ENCODE data around the gene SLC13A4.

SLC13A4 gene

DNA sequence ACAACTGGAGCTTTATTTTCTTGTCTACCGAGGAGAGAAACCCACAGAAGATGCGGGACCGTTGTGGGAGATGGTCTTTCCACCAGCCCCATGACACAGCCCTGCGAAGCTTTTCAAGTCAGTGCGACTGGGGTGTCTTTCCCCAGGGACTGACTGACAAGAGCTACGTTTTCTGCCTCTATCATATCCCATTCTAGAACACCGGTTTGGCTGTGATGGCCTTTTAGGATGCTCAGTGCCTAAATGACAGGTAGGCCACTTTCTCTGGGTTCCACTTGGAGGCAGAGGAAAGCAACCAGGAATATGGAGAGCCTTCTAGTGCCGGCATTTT is 16.9 kb downstream of the SLC13A4 start:
- TF ChIP-seq TAF1 (IDR thresholded peaks at IDR 0.05; ENCODE audit: borderline replicate concordance, insufficient read depth, low read length) (no peak), SIN3A (IDR thresholded peaks at IDR 0.05; ENCODE audit: borderline replicate concordance, insufficient read depth, low read length) (no peak), REST (IDR thresholded peaks at IDR 0.05; ENCODE audit: insufficient read depth in 1 of 2, low read depth in 2 of 2, low read length in 2 of 2) (no peak), POLR2AphosphoS5 (IDR thresholded peaks at IDR 0.05; ENCODE audit: low read depth, low read length) (no peak), FOXP2 (optimal IDR thresholded peaks at IDR 0.05; ENCODE audit: borderline replicate concordance, extremely low read depth, extremely low read length, insufficient read depth) (no peak)

DNA sequence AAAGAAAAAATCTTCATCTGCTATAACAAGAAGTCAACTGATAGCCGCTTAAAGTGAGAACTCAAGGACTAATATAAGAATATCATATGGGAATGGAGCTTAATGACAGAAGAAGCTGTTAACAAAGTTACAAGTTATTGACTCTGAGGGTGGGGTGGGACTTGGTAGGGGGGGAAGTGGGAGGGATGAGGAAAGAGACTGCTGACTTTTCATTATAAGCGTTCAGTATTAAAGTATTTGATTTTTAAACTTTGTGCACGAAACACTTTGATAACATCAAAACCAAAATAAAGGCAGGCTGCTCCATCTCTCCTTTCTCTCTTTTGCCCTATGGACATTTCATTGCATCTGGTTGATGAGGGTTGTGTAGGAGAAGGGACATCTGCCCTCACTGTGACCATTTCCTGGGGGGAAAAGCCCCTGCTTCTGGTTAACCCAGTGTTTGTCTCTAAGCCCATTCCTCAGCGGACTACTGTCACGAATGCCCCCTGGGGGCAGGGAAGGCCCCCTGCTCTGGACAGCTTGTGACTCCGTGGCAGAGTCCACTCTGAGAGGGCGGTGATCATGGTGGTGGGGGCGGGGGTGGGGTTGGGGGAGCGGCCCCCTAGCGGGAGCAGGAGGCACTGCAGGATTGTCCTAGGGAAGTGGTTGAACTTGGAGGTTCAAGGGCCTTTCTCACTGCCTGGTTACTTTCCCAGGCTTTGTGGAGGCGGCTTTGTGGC is 17.4 kb downstream of the SLC13A4 start:
- TF ChIP-seq REST (IDR thresholded peaks at IDR 0.05; ENCODE audit: insufficient read depth in 1 of 2, low read depth in 2 of 2, low read length in 2 of 2) (no peak), FOXP2 (optimal IDR thresholded peaks at IDR 0.05; ENCODE audit: borderline replicate concordance, extremely low read depth, extremely low read length, insufficient read depth) (no peak), SIN3A (IDR thresholded peaks at IDR 0.05; ENCODE audit: borderline replicate concordance, insufficient read depth, low read length) (no peak), TAF1 (IDR thresholded peaks at IDR 0.05; ENCODE audit: borderline replicate concordance, insufficient read depth, low read length) (no peak), POLR2AphosphoS5 (IDR thresholded peaks at IDR 0.05; ENCODE audit: low read depth, low read length) (no peak)

GRCh38 chr7:135709508-135709907 is 18.5 kb downstream of the SLC13A4 start:
- TF ChIP-seq SIN3A (IDR thresholded peaks at IDR 0.05; ENCODE audit: borderline replicate concordance, insufficient read depth, low read length) (no peak), REST (IDR thresholded peaks at IDR 0.05; ENCODE audit: insufficient read depth in 1 of 2, low read depth in 2 of 2, low read length in 2 of 2) (no peak), POLR2AphosphoS5 (IDR thresholded peaks at IDR 0.05; ENCODE audit: low read depth, low read length) (no peak), FOXP2 (optimal IDR thresholded peaks at IDR 0.05; ENCODE audit: borderline replicate concordance, extremely low read depth, extremely low read length, insufficient read depth) (no peak), TAF1 (IDR thresholded peaks at IDR 0.05; ENCODE audit: borderline replicate concordance, insufficient read depth, low read length) (no peak)

DNA sequence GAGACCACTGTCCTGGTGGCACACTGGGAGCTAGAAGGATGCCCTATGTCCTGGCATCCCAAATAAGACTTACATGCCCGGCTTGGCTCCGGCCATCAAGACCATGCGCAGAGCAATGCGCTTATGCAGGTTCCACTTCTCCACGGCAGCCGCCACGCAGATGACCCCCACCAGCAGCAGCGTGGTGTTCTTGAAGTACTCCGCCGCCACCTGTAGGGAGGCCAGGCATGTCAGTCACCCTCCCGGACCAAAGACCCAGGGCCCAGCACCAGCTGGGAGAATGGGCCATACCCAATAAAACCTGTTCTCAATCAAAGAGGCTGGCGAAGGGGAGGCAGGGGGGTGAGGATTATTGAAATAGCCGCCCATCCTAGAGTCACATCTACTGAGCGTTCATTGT is 19.9 kb downstream of the SLC13A4 start:
- TF ChIP-seq REST (IDR thresholded peaks at IDR 0.05; ENCODE audit: insufficient read depth in 1 of 2, low read depth in 2 of 2, low read length in 2 of 2) (no peak), TAF1 (IDR thresholded peaks at IDR 0.05; ENCODE audit: borderline replicate concordance, insufficient read depth, low read length) (no peak), SIN3A (IDR thresholded peaks at IDR 0.05; ENCODE audit: borderline replicate concordance, insufficient read depth, low read length) (no peak), POLR2AphosphoS5 (IDR thresholded peaks at IDR 0.05; ENCODE audit: low read depth, low read length) (no peak), FOXP2 (optimal IDR thresholded peaks at IDR 0.05; ENCODE audit: borderline replicate concordance, extremely low read depth, extremely low read length, insufficient read depth) (no peak)
